Thyroid gland (tissue), 4 donors: Measurements from ENCODE around the gene INTU.

ENCODE experiments used
- CTCF ChIP-seq, 6 experiments: fragments of 200-600 bp in 3 of 6; fragments of 450-650 bp in 3 of 6; sonication (generic) in 3 of 6; IDR thresholded peaks; one replicate each; pipeline ENCODE4 v1.5.1; 2016 to 2019; ENCODE audit warnings: antibody characterized with exemption in 6 of 6, mild to moderate bottlenecking in 2 of 6, inconsistent platforms in 1 of 6, moderate library complexity in 1 of 6
- POLR2A ChIP-seq, 2 donors: fragments of 450-650 bp; IDR thresholded peaks; one replicate each; pipeline ENCODE4 v1.6.1; 2017; ENCODE audit warnings: antibody characterized with exemption in 2 of 2, mild to moderate bottlenecking in 2 of 2, moderate library complexity in 1 of 2

GRCh38 chr4:127685292-127685691, 52.5 kb downstream of the INTU start:
- TF ChIP-seq CTCF (IDR thresholded peaks at IDR 0.05) (no peak), POLR2A (IDR thresholded peaks at IDR 0.05) (no peak)
